Measurements from ENCODE around the gene CXCL12. TPM values are rescaled to one million over a fixed set of nuclear protein-coding genes. Genes with fewer than 3 reads are reported as not detected.

CXCL12 gene
- total and polyA plus RNA-seq, 2 of the 13 experiments (the other 11 are each of a cell fraction or from before 2014, with no cell fraction given): not detected

DNA sequence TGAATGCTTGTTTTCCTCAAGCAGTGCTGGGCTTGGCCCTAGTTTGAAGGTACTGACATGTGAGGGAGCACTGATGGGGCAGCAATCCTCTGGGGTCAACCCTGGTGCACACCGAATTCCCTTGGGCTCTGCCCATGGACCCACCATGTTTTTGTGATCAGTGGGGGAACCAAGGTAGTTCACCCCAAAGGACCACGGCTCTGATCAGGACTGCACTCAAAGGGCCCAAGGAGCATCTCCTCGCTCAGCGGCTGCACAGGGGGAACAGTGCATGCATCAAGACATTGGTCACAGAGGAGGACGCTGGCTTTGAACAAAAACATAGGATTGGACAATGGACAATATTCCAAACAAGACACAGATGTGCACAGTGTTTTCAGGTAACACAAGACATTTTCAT lies 12.7 kb downstream of the CXCL12 start:
- Histone ChIP-seq H3K4me3 (replicated peaks in 1 of 3; ENCODE audit: insufficient read depth in 1 of 3, low read depth in 2 of 3, low read length in 3 of 3) (no peak overlapping the region), H3K27ac (ENCODE audit: extremely low read length, insufficient read depth, low read length) (no peak overlapping the region), H3K9me3 (ENCODE audit: low read length) (no peaks in the 10 kb centered on the region), H3K36me3 (replicated peaks in 1 of 2; ENCODE audit: control insufficient read depth in 1 of 2, insufficient read depth in 2 of 2, low read length in 2 of 2) (no peaks in the 10 kb centered on the region), H3K4me1 (ENCODE audit: insufficient read depth, low read length) (no peaks in the 10 kb centered on the region), H3K4me2 (ENCODE audit: low read depth, low read length) (no peak overlapping the region), H4K20me1 (ENCODE audit: insufficient read depth, low read length) (no peaks in the 10 kb centered on the region), H3K27me3 (ENCODE audit: control insufficient read depth in 1 of 2, insufficient read depth in 2 of 2, low read length in 2 of 2) (peaks cover 0 to 27% of the 10 kb centered on the region in 2 experiments; a peak in 4 of 5 replicates), H3K79me2 (ENCODE audit: insufficient read depth, low read length) (no peaks in the 10 kb centered on the region), H3K9ac (ENCODE audit: insufficient read depth, low read depth, low read length) (no peak overlapping the region), H2AFZ (ENCODE audit: low read length) (no peak overlapping the region)
- WGBS (ENCODE audit: low lambda C conversion rate): 37% methylated on average over 3 of the region's 5 CpGs
- TF ChIP-seq ZBTB1 (CRISPR knock-in tag; IDR thresholded peaks at IDR 0.05; ENCODE audit: borderline replicate concordance): no peak
- TF ChIP-seq, protein P1, sequence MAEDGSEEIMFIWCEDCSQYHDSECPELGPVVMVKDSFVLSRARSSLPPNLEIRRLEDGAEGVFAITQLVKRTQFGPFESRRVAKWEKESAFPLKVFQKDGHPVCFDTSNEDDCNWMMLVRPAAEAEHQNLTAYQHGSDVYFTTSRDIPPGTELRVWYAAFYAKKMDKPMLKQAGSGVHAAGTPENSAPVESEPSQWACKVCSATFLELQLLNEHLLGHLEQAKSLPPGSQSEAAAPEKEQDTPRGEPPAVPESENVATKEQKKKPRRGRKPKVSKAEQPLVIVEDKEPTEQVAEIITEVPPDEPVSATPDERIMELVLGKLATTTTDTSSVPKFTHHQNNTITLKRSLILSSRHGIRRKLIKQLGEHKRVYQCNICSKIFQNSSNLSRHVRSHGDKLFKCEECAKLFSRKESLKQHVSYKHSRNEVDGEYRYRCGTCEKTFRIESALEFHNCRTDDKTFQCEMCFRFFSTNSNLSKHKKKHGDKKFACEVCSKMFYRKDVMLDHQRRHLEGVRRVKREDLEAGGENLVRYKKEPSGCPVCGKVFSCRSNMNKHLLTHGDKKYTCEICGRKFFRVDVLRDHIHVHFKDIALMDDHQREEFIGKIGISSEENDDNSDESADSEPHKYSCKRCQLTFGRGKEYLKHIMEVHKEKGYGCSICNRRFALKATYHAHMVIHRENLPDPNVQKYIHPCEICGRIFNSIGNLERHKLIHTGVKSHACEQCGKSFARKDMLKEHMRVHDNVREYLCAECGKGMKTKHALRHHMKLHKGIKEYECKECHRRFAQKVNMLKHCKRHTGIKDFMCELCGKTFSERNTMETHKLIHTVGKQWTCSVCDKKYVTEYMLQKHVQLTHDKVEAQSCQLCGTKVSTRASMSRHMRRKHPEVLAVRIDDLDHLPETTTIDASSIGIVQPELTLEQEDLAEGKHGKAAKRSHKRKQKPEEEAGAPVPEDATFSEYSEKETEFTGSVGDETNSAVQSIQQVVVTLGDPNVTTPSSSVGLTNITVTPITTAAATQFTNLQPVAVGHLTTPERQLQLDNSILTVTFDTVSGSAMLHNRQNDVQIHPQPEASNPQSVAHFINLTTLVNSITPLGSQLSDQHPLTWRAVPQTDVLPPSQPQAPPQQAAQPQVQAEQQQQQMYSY (CRISPR knock-in tag; IDR thresholded peaks at IDR 0.05): no peak
- TF ChIP-seq, protein P2, sequence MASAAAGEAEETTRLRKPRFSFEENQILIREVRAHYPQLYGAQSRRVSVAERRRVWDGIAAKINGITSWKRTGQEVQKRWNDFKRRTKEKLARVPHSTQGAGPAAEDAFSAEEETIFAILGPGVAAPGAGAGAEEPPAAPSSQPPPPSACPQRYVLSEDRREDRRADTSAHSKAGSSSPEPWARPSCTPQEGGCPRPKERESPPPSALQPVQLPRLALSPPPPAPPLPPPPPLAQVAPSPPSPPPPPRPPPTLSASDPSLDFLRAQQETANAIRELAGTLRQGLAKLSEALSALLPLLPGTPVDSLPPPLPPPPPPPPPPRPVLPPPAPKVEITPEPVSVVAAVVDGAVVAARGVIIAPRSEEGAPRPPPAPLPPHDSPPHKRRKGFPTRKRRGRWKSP (CRISPR knock-in tag; IDR thresholded peaks at IDR 0.05): no peak
- TF ChIP-seq, protein P3, sequence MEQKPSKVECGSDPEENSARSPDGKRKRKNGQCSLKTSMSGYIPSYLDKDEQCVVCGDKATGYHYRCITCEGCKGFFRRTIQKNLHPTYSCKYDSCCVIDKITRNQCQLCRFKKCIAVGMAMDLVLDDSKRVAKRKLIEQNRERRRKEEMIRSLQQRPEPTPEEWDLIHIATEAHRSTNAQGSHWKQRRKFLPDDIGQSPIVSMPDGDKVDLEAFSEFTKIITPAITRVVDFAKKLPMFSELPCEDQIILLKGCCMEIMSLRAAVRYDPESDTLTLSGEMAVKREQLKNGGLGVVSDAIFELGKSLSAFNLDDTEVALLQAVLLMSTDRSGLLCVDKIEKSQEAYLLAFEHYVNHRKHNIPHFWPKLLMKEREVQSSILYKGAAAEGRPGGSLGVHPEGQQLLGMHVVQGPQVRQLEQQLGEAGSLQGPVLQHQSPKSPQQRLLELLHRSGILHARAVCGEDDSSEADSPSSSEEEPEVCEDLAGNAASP (CRISPR knock-in tag; IDR thresholded peaks at IDR 0.05; ENCODE audit: borderline replicate concordance): no peak
- no peak for TF ChIP-seq FOXM1 (CRISPR knock-in tag; IDR thresholded peaks at IDR 0.05)
- no peak for FAIRE-seq
- no peak for ATAC-seq
- ChIA-PET CTCF (ENCODE audit: low intra/inter-chr PET ratio, low total read pairs) (no interaction called here), POLR2A (no interaction called here)
- in situ Hi-C loops (cut with HindIII; ENCODE audit: extremely low pct_ligation_motif_present, low pct_unique_long_range_greater_than_20kb) (no loop called here), intact Hi-C loops (cut with micrococcal nuclease; ENCODE audit: unreplicated experiment) (no loop called here)
- BruUV-seq (replicated peaks): no TSS peak
- DNase-seq (ENCODE audit: low spot score): no peak

All from HepG2 (cell line).